Ramos (cell line): ENCODE measurements around the gene PEPD.

Source experiments
- in situ Hi-C: fragments of 300-500 bp; cut with MboI; formaldehyde crosslinking; loops from one replicate; pipeline ENCODE4 v1.14.3; 2022; ENCODE audit warnings: low sequenced_read_pairs; ENCODE audit not compliant: unreplicated experiment

Gene PEPD

DNA sequence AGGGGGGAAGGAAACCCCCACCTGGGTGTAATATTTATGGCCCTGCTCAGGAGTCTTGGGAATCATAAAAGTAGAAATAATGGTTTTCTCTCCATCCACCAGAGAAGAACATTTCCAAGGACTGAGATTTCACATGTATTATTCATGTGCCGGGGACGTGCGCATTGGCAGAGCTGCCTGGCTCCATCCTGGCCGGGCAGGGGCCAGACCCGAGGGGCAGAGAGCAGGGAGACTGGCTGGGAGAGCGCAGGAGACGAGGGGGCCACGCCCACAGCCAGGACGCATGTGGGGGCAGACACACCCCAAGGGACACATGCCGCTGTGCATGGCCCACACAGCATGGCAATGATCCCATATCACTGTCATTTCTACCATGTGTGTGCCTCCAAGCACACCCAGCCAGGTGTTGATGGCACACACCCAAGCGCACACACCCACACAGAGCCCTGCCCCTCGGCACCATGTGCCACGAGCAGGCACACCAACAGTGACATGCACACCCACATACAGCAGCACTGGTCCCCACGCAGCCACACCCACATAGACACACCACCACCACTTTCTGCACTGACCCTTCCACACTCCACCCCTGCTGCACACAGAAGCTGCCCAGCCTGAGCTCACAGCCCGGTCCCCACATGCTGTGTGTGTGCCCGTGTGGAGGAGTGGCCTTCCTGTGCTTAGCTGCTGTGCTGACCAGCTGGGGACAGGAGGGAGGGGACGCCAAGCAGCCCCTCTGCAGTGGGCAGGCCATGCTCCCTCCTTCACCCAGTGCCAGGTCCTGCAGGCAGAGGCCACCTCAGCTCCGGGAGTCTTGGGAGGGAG is 108.8 kb downstream of the PEPD start:
- in situ Hi-C loops = no loop called here

DNA sequence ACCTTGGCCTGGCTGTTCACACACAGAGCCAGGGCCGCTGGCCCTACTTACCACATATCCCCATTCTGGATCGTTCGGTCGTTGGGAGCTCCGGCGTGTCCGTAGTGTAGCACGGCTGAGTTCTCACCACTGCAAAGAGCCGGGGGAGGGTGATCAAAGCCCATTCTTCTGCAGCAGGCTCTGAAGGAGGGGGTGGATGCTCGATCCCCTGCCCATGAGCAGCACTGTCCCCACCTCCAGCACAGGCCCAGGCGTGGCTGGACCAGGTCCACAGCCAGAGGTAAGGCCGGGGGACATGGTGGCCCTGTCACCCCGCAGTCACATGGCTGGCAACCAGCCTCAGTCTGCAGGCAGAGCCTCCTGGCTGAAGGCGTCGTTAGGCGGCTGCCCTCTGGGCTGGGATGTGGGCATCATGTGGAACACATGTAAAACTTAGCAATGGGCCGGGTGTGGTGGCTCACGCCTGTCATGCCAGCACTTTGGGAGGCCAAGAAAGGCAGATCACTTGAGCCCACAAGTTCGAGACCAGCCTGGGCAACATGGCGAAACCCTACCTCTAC is 109.9 kb downstream of the PEPD start:
- in situ Hi-C loops = no loop called here

DNA sequence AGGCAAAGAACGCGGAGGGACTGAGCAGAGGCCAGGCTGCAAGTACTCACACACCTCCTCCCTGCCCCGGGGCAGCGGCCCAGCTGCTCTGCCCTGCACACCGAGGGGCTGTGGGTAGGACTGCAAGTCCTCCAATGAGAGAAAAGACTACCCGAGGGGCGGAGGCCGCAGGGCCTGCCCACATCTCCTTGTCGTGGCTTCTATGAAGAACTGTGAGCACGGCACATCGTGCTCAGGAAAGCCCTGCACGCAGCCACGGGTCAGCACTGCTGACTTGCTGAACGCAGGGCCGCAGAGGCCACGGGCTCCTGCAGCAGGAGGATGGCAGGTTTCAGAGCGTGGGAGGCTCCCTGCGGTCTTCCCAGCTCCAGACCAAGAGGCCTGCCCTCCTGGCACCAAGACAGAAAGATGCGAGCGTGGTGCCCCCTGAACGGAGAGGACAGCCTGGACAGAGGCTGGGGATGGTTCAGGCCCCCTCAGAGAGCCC is 110.6 kb downstream of the PEPD start:
- in situ Hi-C loops = no loop called here

DNA sequence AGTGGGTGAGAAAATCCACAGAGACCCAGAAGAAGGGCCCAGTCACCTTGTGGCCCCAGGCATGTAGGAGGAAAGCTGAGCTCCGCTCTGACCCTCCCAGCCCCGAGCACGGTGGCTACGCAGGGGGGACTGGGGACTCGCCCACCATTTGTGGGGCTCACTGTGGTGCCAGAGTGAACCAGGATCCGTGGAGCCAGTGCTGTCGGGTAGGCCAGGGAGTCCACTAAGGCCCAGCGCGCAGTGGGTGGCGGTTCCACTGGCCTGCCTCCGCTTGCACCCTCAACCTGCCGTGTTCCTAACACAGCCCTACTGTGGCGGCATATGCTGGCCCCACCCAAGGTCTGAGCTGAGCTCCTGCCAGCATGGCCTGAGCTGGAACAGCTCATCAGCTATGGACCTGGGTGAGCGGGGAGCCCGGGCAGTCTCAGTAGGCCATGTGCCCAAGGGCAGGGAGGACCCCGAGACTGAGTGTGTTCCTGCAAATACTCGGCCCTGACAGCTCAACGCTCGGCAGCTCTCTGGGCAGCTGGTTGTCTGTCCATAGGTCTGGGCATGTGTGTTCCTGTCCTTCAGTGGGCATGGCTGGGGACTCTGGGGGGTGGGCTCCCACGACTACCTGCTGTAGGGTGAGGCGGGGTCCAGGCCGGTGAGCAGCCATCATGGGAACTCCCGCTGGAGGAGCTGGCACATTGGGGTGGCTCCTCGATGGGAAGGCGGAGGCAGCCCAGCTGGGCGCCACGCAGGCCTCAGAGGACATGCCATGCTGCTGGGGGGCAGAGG is 111.5 kb downstream of the PEPD start:
- in situ Hi-C loops = loop anchor here (5.0 kb wide), 2 partner anchors 173 to 268 kb away; no protein-coding TSS in a partner anchor

DNA sequence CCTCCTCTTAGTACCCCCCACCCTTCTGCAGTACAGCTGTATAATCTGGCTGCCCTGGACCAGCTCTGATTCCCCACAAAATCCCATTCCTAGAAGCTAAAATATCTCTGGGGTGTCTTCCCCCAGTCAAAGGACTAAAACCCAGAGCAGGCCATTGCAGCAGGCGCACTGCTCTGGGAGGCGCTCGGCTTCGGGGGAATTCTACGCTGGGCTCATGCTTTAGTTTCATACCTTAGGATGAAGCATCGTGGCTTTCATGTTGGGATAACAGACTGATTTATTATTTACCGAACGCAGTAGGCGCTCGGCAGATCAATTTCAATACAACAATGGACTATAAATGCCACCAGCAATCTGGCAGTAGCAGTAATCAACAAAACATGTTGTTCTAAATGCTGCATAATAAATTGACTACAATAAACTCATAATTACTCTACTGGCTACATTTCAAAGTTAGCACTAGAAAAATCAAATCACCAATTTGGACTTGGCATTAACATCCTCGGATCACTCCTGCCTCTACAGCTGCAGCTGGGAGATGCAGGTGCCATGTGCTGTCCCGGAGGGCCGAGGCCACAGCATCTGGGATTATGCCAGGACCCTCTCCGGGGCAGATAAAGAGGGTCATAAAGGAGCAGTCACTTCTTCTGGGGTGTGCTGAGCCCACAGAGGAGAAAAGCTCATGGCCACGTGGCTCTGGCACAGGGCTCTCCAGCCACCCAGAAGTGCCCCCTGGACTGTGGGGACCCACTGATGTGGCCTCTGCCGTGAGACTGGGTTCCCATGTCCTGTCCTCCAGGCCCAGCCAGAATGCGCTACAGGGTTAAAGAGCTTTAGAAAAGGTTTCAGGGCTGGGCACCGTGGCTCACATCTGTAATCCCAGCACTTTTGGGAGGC is 112.8 kb downstream of the PEPD start:
- in situ Hi-C loops = loop anchor here (5.0 kb wide), 2 partner anchors 171 to 266 kb away; no protein-coding TSS in a partner anchor

DNA sequence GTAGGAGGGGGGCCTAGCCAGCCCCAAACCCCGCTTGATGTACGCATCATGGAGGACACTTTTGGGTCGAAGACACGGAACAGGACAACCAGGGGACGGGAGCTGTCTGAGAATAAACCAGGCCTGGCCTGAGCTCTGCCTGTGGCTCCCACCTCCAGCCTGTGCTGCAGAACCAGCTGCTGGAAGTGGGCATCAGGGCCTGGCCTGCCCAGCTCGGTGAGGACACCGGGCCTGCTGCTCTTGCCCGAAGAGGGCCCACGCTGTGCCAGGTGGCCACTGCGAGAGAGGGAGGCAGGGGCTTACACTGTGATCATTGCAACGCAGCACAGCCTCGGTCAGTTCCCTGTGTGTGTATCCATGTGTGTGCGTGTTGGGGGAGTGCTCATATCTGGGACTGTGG is 113.5 kb downstream of the PEPD start:
- in situ Hi-C loops = loop anchor here (5.0 kb wide), 2 partner anchors 171 to 266 kb away; no protein-coding TSS in a partner anchor

DNA sequence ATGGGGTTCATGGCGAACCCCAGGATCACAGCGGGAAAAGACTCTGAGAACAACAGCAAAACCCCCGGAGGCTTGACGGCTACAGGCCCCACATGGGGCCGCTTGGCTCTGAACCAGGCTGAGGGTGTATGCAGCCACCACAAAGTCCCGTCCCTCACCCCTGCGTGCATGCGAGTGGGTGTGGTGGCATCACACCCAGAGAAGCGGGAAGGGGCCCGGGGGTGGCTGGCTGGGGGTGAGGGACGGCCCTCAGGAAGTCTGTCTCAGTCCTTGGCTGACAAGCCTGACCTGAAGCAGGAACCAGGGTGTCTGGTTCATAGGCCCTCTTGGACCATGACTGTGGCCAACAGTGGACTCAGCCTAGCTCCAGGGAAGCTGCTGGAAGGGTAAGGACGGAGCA is 113.9 kb downstream of the PEPD start:
- in situ Hi-C loops = loop anchor here (5.0 kb wide), 2 partner anchors 170 to 265 kb away; no protein-coding TSS in a partner anchor

DNA sequence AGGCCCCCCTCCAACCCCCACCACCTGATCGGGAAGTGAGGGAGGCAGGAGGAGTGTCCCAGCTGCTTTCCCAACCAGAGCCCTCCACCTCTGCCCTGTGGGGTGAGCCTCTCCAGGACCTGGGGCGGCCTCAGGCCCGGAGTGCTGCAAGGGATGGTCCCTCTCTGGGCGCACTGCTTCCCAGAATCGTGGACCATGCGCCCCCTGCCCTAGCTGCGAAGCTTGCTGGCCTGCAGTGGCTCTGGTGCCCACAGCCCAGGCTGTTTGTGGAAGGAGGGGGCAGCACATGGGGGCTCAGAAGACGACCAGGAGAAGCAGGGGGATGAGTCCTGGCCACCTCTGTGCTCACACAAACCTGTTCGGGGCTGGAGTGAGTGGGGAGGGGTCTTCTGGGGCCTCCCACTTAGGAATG is 114.4 kb downstream of the PEPD start:
- in situ Hi-C loops = loop anchor here (5.0 kb wide), 2 partner anchors 170 to 265 kb away; no protein-coding TSS in a partner anchor

DNA sequence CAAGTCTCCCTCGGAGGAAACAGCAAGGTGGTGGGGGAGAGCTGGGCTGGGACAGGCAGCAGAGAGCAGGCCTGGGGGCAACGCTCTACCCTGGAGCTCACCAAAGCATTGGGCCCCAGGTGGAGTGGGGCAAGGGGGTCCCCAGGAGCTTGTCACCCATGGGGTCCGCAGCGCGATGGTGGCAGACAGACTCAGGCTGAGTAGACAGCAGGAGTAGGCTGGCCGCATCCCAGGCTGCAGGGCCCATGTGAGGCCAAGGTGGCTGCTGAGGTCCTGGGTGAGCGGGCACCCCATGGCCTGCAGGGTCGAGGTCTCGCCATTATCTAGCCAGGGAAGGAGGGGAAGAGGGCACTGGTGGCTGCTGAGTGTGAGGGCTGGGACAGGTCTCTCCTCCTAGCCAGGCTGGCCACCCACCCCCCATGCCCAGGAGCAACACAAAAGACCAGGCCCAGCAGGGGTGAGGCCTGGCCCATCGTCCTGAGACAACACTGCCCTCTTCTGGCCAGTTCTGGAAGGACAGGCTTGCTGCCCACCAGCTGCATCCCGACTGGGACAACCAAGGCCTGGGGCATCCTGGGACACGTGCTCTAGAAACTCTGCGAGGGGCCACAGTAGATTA is 115.0 kb downstream of the PEPD start:
- in situ Hi-C loops = loop anchor here (5.0 kb wide), 2 partner anchors 169 to 264 kb away; no protein-coding TSS in a partner anchor

DNA sequence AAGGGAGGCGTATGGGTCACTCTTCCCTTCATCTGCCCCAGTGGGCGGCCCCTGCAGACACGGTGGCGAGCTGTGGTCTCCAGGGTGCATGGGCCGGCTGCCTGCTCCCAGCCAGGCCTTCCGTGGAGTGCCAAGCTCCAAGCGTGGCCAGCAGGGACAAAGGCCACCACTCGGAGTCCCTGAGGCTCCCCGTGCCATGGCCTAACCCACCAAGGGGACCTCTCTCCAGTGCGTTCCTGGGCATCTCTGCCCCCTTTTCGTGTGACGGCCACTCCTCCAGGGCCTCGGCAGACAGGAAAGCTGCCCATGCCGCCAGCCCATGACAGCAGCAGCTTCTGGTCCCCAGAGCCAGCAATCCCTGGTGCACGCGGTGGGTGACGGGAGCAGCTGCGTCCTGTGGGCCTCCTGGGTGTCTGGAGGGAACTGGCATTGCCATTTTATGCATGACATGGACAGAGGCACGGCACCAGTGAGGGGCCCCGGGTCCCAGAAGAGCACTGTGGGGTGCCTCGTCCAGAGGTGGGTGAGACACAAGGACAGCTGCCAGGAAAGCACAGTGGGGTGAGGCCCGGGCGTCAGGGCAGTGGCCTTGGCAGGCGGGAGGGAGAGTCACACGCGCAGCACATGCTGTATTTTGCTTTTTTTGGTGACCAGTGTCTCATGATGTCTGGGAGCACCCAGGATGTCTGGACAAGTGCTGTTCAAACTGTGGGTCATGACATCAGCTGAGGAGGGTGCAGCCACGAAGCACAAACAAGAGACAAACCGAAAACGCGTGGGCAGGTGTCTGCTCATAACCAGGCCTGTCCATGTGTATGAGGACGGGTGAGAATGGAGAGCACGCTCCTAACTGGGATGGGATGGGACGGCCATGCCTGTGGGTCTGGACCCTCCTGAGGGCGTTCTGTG is 115.8 kb downstream of the PEPD start:
- in situ Hi-C loops = loop anchor here (5.0 kb wide), 2 partner anchors 169 to 264 kb away; no protein-coding TSS in a partner anchor

DNA sequence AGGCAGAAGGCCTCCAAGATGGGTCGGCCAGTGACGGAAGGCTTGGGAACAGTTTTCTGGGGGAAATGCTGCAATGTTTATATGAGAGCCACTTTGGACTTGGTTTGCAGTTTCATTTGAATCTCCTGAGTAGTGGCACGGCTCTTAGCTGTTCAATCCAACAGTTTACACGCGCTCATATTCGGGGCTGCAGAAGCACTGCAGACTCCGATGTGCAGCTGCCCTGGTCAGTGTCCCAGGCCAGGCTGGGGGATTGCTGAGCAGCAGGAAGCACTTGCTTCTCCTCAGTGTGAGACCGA is 116.4 kb downstream of the PEPD start:
- in situ Hi-C loops = loop anchor here (5.0 kb wide), 2 partner anchors 168 to 263 kb away; no protein-coding TSS in a partner anchor

DNA sequence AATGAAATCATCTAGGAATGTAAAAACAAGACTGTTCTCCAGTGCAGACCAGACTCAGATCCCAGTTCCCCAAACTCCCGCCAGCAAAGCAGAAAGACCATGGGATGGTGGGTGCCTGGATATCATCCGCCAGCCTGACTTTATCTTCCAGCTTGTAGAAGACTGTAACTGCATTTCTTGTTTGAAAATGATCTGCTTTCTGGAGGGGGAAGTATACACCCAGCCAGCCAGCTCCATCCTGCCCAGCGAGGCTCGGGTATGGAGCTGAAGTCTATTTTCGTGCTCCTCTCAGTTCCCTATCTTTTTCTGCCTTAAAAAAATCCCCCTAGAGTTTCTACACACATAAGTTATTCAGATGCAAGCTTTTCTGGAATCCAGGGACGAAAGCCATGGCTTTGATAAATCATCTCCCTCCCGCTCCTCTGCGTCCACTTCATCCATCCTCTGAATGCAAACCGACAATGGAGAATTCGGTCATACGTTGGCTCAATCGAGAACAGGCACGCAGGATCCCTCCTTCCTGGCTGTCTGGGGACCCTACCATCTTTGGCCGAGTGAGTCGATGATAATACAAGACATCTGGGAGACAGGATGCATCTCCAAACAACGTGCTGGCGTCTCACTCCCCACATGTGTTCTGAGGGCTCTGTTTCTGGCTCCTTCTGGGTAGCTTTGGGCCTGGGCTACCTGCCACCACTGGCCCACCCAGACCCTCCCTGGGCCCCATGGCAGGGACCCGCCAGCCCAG is 116.9 kb downstream of the PEPD start:
- in situ Hi-C loops = loop anchor here (5.0 kb wide), 2 partner anchors 167 to 262 kb away; no protein-coding TSS in a partner anchor

DNA sequence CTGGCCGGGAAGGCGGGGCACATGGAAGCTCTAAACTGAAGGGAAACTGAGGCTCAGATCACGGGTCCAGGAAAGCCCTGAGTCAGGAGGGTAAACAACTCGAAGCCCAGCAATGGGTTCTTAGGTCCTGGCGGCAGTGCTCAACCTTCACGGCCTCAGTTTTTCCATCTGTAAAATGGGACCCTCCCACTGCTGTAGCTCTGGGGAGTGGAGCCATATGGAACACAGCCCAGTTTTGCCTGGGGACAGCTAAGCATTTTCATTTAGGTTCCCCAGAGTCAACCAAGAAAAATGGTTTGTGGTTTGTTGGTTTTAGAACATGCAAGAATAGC is 117.7 kb downstream of the PEPD start:
- in situ Hi-C loops = no loop called here

DNA sequence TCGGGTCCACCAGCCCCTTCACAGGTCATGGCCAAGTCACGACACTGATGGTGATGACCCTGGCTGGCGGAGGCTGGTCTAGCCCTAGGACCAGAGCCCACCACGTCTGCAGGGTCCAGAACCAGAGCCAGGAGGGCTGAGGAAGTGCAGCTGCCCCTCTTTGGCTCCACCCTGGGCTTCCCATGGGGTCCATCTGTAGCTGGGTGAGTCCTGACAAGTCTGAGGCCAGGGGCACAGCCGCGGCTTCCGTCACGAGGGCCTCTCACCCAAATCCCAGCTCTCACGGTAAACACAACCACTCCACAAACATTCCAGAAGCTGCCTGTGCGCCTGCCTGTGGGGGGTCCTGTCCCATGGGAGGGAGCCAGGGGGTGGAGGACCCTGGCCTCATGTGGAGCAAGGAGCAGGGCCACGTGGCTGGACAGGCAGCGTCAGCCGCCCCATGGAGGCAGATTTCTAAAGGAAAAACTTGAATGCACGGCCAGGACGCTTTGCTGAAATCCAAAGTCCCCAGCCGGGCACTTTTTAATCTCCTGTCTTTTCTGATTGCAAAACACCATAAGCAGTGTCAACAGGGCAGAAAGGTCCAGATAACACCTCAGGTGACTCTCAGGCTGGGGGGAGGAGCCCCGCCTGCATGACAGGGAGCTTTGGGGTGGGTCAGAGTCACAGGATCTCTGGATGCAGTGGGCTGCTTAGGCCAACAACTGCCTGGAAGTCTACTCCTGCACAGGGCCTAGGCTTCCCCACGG is 118.2 kb downstream of the PEPD start:
- in situ Hi-C loops = no loop called here

DNA sequence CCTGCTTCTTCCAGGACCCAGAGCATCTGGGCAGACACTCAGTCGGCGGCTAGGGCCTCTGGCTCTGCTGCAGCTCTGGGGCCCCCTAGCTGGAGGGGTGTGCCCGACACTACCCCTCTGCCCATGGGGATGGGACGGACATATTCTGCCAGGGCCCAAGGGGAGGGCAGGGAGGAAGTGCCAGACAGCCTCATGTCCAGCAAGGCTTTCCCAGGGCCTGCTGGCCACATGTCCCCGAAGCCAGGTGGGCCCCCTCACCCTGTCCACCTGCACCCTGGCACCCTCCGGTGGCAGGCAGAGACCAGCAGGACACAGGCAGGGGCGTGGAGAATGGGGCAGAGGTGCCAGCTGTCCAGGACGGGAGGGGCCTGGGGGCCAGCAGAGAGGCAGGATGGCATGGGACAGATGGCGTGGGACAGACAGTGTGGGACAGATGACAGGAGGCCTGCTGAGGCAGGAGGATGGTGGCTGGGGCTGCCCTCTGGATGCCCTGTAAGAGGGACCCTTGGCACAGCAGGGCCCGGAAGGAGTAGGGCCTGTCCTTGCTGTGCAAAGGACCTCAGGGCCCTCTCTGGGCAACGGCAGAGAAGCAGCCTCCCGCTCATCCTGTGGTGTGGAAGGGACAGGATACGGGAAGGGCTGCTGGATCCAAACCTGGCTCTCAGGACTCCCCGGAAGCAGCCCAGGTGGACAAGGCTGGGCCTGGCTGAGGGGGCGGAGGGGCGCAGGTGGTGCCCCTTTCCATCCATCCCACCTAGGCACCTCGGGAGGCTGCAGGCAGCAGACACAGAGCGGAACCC is 119.0 kb downstream of the PEPD start:
- in situ Hi-C loops = no loop called here
